NCI-H748 (cell line): ENCODE measurements around the gene CHM.
"Not testable (repeated sequence)": the region's sequence is repeated elsewhere in the genome, so short reads cannot be mapped to it uniquely, and the experiment has no call there.

ENCODE experiments used
- DNase-seq: peaks from one replicate; lab custom pipeline; 2025; ENCODE audit not compliant: unreplicated experiment; lab: John Stamatoyannopoulos, UW

Gene CHM

DNA sequence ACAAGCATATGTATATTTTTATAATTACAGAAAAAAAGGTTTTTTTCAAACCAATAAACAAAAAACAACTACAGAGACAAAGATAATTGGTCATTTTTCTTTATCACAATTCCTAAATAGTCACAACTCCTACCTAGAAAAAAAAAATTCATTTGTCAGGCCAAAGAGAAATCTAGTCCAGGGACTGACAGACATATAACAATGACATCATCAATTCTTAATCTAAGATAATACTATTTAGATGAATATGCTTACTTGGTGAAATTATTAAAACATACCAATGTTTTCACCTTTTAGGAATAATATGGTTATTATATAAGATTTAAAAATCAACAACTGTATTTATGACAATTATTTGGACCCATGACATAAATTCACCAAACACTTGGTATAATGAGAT, 48.4 kb downstream of the CHM start:
- DNase-seq = no peak

DNA sequence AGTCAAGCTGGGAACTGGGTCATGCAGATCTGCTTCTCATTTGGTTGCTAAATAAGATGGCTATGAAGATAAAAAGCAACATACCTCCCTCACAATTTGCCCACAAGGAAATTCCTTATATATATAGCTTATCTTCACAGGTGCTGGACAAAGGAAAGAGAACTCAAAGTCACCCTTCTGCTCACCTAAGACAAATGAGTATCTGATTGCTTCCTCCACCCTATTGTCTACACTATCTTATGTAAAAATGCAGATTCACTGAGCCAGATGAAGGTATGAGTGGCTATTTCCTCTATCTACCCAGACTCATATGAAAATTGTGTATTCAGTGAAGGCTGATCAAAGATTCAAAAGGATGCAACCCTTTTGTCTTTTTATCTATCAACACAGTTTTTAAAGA, 50.8 kb downstream of the CHM start:
- DNase-seq = no peak

DNA sequence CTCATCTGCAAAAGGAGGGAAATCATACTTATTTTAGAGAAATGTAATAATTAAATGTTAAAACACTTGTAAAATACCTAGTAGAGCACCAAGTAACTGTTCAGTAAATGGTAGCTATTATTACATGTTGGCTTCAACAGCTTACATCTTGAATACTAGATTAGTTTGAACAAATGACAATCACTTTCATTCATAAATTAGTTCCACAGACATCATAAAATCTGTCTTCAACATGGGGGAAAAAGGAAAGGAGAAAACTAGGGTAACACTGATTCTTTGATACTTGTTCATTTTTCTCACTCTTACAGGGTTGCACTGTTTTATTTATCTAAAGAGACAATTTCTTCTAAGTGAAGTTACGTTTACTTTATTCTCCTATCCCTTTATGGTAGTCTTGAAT, 51.7 kb downstream of the CHM start:
- DNase-seq = no peak

DNA sequence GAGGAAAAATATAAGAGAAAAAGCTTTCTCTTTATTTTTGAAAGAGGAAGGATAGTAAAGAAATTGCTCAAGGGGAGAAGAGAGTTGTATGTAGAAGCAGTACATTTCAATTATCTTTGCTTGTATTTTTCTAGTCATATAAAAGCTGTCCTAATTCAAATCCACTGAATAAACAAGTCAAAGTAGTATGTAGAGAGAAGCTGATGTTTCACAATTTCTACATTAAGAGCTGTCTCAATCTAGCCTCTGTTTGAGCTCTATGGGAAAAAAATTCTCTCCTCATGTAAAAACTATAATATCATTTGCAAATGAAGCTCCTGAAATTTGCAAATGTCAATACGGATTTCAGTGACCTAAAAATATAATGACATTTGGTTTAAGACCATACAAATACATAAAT, 52.6 kb downstream of the CHM start:
- no peak for DNase-seq

DNA sequence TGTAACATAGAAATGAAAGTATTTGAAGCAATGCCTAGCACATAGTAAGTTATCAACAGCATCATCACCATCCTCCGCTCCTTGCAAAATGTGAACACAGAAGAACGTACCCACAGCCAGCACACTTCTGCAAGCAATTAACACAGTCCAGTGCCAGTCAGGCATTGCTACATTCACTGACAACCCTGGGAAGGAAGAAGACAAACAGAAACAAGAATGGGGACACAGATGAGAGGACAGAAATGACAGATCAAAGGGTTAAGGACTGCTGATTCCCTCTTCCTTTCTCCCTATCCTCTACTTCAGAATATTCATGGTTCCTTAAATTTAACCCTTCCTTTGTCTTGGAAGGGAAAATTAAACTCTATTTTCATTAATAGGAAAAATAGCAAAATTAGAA, 53.1 kb downstream of the CHM start:
- DNase-seq = no peak

DNA sequence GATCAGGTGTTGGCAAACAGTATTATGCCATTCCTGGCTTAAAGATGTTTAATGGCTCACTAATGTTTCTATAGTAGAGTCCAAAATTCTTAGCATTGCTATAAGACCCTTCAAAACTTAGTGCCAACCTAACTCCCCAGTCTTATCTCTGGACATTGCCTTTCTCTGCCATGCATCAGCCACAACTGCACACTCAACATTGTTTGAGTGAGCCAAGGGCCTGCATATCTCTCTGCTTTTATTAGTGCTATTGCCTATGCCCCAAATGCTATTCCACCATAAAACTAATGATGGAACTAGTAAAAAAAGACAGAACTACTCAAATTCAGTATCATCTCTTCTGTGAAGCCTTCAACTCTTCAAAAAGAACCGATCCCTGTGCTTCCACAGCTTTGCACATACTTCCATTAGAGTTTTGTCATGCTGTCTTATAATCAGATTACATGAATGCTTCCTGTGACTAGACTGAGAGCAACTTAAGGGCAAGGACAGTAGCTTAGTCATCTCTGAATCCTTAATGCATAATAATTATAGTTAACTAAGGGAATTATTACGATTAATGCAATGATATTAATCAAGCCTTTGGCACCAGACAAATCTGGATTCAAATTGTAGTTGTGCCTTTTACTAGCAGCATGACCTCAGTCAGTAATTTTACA, 53.7 kb downstream of the CHM start:
- no peak for DNase-seq

DNA sequence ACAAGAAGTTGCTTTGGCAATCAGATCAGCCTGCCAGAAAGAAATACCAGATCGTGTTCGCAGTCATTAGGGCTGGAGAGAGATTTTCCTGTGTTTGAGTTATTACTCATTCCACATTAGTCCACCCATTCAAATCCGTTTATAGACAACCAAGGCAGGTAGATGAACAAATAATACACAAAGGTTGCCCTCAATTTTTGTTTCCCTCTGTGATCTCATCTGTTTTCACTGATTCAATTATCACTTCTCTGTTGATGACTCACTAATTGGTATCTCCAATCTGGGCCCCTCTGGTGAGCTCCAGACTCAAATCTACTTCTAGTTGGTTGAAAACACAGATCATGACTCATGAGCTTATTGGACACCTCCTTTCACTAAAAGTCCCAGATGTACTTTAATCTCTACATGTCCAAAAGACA, 54.5 kb downstream of the CHM start:
- DNase-seq = peak; percentile 60

DNA sequence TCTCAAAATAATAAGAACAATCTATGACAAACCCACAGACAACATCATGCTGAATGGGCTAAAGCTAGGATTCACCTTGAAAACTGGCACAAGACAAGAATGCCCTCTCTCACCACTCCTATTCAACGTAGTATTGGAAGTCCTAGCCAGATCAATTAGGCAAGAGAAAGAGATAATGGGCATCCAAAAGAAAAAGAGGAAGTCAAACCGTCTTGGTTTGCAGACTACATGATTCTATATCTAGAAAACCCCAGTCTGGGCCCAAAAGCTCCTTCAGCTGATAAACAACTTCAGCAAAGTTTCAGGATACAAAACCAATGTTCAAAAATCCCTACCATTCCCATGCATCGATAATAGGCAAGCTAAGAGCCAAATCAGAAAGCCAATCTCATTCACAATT, 59.0 kb downstream of the CHM start:
- no peak for DNase-seq

DNA sequence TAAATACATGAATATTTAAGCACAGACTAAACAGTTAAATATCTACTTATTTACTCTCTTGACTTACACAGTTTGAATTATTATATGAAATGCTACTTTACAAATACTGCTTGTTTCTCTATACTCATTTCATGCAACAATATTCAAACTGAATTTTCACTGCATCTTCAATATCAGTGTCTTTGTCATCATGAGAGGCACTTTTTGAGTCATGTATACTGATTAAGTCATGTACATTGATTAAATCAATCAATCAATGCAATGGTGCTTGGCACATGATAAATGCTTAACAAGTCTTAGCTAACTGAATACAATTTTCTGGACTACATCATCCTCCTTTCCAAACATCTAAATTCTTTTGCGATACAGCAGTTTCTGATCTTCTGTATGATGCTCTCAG, 67.1 kb downstream of the CHM start:
- DNase-seq = no peak

DNA sequence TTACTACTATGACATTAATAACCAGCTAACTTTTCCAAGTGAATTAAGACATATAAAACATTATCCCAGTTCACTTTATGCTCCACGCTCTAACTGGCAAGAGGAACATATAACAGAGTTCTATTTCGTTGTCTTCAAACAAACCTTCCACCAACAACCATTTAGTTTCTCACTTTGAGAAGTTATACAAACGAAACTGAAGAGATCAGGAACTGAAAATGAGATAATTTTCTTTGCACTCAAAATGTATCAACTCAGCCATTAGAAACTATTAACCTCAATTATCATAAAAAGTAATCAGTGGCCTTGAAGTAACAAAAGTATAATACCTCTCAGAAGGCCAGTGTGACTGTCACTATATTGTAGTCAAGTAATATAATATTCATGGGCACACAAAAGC, 70.1 kb downstream of the CHM start:
- DNase-seq = no peak

DNA sequence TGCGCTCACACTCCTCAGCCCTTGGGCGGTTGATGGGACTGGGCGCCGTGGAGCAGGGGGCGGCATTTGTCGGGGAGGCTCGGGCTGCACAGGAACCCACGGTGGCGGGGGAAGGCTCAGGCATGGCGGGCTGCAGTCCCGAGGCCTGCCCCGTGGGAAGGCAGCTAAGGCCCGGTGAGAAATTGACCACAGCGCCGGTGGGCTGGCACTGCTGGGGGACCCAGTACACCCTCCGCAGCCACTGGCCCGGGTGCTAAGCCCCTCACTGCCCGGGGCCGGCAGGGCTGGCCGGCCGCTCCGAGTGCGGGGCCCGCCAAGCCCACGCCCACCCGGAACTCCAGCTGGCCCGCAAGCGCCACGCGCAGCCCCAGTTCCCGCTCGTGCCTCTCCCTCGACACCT, 75.0 kb downstream of the CHM start:
- DNase-seq = not testable (repeated sequence)

DNA sequence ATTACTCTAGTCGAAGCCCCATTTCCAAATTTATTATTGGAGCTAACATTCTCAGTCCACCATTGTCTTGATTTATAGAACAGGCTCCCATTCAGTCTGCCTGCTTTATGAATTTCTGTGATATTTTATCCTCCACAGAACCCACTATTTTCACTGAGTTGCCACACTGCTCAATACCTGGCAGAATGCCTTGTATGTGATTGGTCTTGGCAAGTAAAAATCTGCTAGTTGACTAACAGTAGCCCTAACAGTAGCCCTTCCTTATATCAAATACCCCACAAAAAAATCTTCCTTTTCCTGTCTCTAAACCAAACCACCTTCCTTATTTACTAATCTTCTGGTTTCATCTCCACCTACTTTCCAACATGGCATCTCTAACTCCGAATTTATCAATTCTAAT, 82.6 kb downstream of the CHM start:
- DNase-seq = no peak

DNA sequence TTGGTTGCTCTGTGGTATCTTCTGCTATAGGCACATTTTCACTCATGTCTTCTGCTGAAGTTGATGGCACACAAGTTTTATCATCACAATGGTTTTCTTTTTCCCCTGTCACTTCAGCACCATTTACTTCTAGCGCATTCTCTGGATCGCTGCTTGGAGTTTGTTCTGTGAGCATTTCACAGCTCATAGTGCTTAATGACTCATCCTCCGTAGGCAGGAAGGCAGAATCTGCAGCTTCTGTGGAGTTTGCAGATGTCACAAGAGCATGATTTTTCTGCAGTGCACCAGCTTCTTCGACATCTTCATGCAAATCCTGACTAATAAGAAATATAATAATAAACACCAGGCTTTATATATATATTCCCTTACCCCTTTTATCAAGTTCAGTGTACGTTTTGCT, 83.6 kb downstream of the CHM start:
- no peak for DNase-seq

DNA sequence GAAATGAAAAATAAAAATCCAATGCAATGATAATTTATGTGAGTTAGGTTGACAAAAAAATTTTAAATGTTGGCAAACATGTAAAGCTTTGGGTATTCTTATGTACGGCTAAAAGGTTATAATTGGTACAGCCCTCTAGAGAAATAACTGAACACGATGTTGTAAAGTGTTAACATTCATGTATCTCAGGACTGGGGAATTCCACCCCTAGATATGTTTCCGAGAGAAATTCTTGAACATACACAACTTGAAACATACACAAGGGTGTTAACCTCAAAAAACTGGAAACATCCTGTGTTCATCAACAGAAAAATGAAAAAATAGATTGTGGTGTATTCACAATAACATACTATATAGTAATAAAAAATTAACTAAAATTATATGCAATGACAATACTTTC, 91.8 kb downstream of the CHM start:
- DNase-seq = no peak

DNA sequence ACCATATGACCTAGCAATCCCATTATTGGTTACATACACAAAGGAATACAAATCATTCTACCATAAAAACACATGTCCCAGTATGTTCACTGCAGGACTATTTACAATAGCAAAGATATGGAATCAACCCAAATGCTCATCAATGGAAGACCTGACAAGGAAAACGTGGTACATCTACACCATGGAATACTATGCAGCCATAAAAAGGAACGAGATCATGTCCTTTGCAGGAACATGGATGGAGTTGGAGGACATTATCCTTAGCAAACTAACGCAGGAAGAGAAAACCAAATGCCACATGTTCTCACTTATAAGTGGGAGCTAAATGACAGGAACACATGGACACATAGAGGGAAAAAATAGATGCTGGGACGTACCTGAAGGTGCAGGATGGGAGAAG, 102.6 kb downstream of the CHM start:
- DNase-seq = not testable (repeated sequence)

DNA sequence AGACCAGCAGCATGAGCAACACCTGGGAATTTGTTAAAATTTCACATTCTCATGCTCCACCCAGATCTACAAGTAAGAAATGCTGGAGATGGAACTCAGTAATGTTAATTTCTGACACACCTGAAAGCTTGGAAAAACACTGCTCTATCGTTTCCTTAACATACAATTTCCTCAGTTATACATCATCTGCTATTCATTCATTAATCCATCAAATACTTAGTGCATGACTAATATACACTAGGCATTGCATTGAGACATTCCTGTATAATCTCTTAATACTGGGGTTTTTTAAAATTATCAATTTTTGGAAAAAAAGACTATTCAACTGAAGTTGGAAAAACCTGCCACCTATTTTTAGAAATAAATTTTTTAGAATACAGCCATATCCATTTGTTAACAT, 106.1 kb downstream of the CHM start:
- no peak for DNase-seq

DNA sequence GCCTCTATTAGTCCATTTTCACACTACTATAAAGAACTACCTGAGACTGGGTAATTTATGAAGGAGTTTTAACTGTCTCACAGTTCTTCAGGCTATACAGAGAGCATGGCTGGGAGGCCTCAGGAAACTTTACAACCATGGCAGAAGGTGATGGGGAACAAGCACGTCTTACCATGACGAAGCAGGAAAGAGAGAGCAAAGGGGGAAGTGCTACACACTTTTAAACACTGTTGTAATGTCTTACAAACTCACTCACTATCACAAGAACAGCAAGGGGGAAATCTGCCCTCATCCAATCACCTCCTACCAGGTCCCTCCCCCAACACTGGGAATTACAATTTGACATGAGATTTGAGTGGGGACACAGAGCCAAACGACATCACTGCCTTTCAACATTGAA, 107.4 kb downstream of the CHM start:
- not testable (repeated sequence) for DNase-seq

DNA sequence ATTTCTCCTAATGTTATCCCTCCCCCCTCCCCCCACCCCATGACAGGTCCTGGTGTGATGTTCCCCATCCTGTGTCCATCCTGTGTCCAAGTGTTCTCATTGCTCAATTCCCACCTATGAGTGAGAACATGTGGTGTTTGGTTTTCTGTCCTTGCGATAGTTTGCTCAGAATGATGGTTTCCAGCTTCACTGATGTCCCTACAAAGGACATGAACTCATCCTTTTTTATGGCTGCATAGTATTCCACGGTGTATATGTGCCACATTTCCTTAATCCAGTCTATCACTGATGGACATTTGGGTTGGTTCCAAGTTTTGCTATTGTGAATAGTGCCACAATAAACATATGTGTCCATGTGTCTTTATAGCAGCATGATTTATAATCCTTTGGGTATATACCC, 113.0 kb downstream of the CHM start:
- DNase-seq = not testable (repeated sequence)

DNA sequence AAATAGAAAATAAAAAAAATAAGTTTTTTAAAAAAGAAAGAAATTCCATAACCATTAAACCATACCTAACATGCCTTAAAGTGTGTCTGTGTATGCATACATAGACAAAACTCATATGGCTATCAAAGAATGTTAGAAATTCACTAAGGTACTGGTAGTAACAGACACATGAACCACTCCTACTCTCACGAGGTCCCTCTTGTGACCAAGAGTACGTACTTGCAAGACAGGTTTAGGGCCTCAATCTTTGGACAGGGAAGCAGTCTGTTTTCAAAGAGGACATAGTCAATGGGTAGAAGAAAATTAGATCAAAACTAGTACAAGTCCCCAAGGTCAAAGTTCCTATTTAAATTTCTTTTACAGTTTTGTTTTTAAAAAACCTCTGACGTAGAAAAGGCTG, 117.3 kb downstream of the CHM start:
- no peak for DNase-seq

DNA sequence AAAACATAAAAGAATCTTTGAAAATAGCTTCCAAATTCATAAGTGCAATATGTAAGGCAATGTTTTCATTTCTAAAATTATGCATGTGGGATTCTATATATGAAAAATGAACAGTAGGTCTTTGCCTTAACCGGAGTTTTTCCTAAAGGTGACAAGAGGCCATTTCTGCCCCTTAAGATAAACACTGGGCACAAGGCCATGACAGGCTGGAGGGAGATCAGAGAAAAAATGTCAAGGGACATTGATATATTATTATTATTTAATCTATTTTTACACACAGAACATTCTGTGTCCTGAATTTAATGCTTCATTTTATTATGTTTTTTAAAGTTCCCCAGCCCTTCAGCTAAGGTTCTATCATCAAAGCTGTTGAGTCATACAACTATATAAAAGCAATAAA, 118.8 kb downstream of the CHM start:
- DNase-seq = no peak

DNA sequence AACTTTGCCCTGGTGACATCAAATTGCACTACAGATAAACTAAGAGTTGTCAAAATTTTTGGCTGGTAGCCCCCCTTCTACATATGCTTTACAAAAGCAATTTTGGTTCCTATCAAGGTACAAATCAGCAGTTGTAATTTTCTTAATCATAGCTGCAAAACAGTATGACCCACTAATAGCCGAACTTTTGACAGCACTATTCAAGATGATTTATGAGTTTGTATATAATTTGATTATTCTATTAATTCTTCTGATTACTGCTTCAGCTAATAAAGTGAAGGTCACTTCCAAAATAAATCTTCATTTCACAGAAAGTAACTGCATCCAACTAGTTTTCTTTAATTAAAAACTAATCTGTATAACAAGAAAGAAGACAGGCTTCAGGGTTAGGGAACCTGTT, 119.6 kb downstream of the CHM start:
- no peak for DNase-seq

DNA sequence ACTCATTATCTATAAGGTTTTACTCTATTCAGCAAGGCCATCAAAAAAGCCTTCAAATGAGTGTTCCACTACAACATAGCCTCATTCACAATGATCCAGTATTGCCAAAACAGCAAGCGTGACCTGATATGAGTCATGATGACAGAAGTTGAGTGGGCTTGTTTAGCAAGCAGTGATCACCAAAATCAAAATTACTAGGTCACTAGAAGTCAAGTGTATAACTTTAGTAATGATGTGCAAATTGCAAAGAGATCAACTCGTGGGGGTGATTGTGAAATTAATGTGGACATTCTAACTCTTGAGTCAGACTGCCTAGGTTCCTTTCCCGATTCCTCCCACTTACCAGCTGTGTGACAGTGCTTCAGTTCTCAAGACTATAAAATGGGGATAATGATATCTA, 124.5 kb downstream of the CHM start:
- DNase-seq = no peak

DNA sequence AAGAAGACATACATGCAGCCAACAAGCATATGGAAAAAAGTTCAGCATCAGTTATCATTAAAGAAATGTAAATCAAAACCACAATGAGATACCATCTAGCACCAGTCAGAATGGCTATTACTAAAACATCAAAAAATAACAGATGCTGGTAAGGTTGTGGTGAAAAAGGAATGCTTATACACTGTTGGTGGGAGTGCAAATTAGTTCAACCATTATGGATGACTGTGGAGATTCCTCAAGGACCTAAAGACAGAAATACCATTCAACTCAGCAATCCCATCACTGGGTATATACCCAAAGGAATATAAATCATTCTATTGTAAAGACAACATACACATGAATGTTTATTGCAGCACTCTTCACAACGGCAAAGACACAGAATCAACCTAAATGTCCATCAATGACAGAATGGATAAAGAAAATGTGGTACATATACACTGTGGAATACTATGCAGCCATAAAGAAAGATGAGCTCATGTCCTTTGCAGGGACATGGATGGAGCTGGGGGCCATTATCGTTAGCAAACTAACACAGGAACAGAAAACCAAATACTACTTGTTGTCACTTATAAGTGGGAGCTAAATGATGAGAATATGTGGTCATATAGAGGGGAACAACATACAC, 130.6 kb downstream of the CHM start:
- DNase-seq = not testable (repeated sequence)
